Activated CD4-positive, CD25-positive, alpha-beta regulatory T cell treated with anti-CD3 and anti-CD28 coated beads, Interleukin-2, amount 50 U/mL, for 24 hours (primary cell): Measurements from ENCODE around the gene TBC1D3L.
"Not testable (repeated sequence)": the region's sequence is repeated elsewhere in the genome, so short reads cannot be mapped to it uniquely, and the experiment has no call there.

ENCODE experiments used
- ATAC-seq, 2 donors: fragments of 150-1000 bp; cut with Tn5 transposase; one replicate each; pipeline ENCODE4 v1.10.0; 2021; ENCODE audit warnings: mild to moderate bottlenecking in 1 of 2, moderate library complexity in 1 of 2

TBC1D3L gene

GRCh38 chr17:37988960-37989359, at the start of gene TBC1D3L:
Gene TBC1D3L (minus strand): TSS chr17:37989060. CDS start chr17:37987520, 1,540 bp downstream.
- not testable (repeated sequence) for ATAC-seq

- ATAC-seq, result not testable (repeated sequence)
Observed at GRCh38 chr17:38003676-38004075, 14.8 kb upstream of the TBC1D3L start, which contains the start of gene TBC1D3D. Gene TBC1D3D (plus strand): TSS chr17:38003976. CDS start chr17:38005561, 1,585 bp downstream.
